ENCODE results near the gene CIZ1.

The CIZ1 gene

DNA sequence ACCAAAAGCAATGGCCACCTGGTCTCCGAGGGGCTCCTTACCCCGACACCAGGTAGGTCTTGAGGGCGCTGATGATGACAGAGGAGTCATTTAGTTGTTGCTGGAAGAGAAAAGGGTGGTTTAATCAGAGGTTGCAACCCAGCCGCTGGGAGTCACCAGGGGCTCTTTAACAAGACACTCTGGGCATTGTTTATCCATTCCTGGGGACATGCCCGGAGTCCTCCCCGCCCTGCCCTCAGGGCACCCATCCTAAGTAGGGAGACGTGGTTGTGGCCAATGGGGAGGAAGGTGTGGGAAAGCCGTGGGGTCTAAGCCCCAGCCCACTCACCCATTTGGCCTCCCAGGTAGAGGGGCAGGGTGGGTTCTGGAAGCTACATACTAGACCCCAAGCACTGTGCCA, 66.9 kb downstream of the CIZ1 start:
- no peak for DNase-seq (ENCODE audit: low read depth)
- TF ChIP-seq, protein P1, sequence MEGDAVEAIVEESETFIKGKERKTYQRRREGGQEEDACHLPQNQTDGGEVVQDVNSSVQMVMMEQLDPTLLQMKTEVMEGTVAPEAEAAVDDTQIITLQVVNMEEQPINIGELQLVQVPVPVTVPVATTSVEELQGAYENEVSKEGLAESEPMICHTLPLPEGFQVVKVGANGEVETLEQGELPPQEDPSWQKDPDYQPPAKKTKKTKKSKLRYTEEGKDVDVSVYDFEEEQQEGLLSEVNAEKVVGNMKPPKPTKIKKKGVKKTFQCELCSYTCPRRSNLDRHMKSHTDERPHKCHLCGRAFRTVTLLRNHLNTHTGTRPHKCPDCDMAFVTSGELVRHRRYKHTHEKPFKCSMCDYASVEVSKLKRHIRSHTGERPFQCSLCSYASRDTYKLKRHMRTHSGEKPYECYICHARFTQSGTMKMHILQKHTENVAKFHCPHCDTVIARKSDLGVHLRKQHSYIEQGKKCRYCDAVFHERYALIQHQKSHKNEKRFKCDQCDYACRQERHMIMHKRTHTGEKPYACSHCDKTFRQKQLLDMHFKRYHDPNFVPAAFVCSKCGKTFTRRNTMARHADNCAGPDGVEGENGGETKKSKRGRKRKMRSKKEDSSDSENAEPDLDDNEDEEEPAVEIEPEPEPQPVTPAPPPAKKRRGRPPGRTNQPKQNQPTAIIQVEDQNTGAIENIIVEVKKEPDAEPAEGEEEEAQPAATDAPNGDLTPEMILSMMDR (conservative IDR thresholded peaks at IDR 0.05; ENCODE audit: low read depth, low read length) = no peak
- no peak overlapping the region for H3K4me3 ChIP-seq (ENCODE audit: low read depth, low read length)

DNA sequence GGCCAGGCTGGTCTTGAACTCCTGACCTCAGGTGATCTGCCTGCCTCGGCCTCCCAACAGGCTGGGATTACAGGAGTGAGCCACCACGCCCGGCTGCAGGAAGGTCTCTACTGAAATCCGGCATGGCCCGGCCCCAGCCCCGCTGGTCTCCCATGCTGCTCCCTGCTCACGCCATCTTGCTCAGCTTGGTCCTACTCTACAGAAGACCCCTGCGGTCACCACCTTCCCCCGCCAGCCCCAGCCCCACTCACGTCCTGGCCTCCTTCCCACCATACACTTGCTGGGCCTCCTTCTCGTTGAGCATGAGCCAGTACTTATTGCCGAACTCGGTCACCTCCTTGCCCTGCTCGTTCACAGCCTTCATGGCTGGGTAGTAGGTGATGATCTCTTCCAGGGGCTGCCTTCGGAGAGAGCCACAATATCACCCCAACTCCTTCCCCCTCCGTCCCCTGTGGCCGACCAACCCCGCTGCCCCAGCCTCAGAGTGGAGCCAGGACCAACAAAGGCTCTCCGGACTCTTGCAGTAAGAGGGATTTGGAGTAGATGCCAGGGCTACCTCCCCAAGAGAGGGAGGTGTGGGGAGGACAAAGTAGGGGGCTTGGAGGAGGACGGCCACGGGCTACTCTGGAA, 67.8 kb downstream of the CIZ1 start:
- H3K4me3 ChIP-seq (ENCODE audit: low read depth, low read length) = no peak overlapping the region
- TF ChIP-seq, protein P1 (conservative IDR thresholded peaks at IDR 0.05; ENCODE audit: low read depth, low read length) = no peak
- DNase-seq (ENCODE audit: low read depth) = no peak

DNA sequence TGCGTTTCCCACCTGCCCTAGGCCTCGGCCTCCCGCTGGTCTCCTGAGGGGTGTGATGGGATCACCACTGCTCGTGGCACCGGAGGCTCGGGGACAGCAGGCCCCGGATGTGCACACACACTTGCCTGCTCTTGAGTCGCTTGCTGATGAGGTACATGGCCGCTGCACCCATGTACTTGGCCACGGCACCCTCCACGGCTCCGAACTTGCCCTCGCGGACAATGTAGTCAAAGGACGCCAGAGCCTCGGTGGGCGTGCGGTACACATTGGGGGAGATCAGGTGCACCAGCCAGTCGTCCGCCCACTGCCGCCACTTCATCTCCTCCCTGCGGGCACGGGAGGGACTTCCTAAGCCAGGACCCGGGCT, 68.6 kb downstream of the CIZ1 start:
- DNase-seq (ENCODE audit: low read depth) = no peak
- H3K4me3 ChIP-seq (ENCODE audit: low read depth, low read length) = no peak overlapping the region
- TF ChIP-seq, protein P1 (conservative IDR thresholded peaks at IDR 0.05; ENCODE audit: low read depth, low read length) = no peak

DNA sequence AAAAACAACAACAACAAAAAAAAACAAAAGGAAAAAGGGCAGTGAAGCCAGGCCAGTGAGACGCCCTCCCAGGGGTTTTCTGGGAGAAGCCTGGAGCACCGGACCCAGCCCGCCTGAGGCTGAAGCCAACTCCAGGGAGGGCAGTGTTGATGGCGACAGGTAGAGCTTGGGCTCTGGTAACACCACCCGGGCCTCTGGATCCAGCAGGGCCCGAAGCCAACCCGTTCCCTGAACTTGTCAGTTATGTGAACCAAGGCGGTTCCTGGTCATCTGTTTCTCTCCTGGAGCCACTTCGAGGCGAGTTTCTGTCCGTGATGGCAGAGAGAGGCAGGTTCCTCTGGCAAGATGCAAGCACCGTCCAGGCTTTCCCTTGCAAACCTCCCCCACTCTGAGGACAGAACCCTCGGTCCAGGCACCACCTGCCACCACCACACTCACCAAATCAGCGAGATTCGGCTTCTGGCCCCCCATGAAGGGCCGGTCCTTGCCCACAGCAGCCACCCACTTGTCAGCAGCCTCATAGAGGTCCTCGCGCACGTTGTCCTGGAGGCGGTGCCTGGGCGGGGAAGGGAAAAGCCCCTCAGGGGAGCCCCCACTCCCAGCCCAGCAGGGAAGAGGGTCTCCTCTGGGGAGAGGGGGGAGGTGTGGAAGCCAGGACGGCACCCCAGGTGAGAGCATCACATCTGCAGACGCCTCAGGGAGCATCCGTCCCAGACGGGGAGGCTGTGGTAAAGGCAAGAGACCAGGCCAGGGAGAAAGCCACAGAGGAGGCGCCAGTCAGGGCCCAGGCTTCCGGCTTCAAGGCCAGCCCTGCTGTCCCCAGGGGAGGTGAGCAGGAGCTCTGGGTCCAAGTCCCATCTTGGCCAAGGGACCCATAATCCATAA, 69.2 kb downstream of the CIZ1 start:
- TF ChIP-seq, protein P1 (conservative IDR thresholded peaks at IDR 0.05; ENCODE audit: low read depth, low read length) = no peak
- H3K4me3 ChIP-seq (ENCODE audit: low read depth, low read length) = no peak overlapping the region
- no peak for DNase-seq (ENCODE audit: low read depth)

DNA sequence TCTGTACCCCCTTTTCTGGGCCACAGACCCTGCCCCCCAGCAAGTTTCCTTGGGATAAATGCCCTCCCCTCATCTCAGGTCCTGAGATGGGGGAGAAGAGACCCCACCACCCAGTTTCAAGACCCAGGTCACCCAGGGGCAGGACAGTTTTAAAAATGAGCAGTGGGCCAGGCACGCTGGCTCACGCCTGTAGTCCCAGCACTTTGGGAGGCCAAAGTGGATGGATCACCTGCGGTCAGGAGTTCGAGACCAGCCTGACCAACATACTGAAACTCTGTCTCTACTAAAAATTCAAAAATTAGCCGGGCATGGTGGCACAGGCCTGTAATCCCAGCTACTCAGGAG, 69.9 kb downstream of the CIZ1 start:
- no peak for DNase-seq (ENCODE audit: low read depth)
- TF ChIP-seq, protein P1 (conservative IDR thresholded peaks at IDR 0.05; ENCODE audit: low read depth, low read length) = no peak
- H3K4me3 ChIP-seq (ENCODE audit: low read depth, low read length) = no peak overlapping the region

DNA sequence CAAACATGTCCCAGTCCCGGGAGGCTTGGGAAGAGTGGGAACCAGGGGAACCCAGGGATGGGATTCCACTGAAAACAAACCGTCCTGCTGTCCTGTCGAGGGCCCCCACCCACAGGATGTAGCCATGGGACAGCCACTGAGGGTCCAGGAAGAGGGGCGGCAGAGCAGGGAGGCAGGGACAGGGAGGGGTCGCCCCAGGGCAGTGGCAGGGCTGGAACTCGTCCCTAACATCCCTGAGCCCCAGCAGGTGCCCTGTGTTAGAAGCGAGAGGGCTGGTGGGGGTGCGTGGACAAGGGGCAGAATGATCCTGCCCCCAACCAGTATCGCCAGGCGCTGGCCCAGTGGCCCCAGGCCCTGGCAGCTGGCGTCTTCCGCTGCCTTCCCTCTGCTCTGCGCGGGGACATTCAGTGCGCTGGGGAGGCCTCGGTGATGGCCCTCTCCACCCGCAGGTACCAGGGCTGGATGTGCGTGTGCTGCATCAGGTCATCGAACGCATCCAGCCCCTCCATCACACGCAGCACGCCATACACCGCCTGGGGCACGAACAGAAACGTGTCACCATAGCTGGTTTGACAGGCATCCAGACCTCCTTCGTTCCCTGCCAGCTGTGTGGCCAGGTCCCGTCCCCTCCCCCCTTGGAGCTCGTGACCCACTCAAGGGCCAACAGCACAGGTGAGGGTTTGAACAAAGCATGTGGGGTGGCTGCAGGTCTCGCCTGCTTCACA, 70.5 kb downstream of the CIZ1 start:
- TF ChIP-seq, protein P1 (conservative IDR thresholded peaks at IDR 0.05; ENCODE audit: low read depth, low read length) = no peak
- H3K4me3 ChIP-seq (ENCODE audit: low read depth, low read length) = no peak overlapping the region
- DNase-seq (ENCODE audit: low read depth) = no peak
